Osteocyte (in vitro differentiated cells): ENCODE data around the gene CRTAC1. TPM values are rescaled to one million over a fixed set of nuclear protein-coding genes. Genes with fewer than 3 reads are reported as not detected.

Experiments used
- DNase-seq: peaks from one replicate; pipeline ENCODE4 v3.0.0; 2021; ENCODE audit warnings: mixed read lengths; ENCODE audit not compliant: unreplicated experiment; ENCODE audit errors: extremely low spot score
- H3K27ac Mint-ChIP-seq: one replicate; pipeline ENCODE4 v1.8.0; 2021; ENCODE audit warnings: mild to moderate bottlenecking, mixed read lengths; ENCODE audit not compliant: unreplicated experiment
- H3K27me3 Mint-ChIP-seq: one replicate; pipeline ENCODE4 v1.8.0; 2021; ENCODE audit warnings: mixed read lengths; ENCODE audit not compliant: unreplicated experiment
- H3K36me3 Mint-ChIP-seq: one replicate; pipeline ENCODE4 v1.8.0; 2021; ENCODE audit warnings: mixed read lengths; ENCODE audit not compliant: unreplicated experiment
- H3K4me1 Mint-ChIP-seq: one replicate; pipeline ENCODE4 v1.8.0; 2021; ENCODE audit warnings: mixed read lengths; ENCODE audit not compliant: unreplicated experiment
- H3K4me3 Mint-ChIP-seq: one replicate; pipeline ENCODE4 v1.8.0; 2021; ENCODE audit warnings: mild to moderate bottlenecking, moderate library complexity, mixed read lengths; ENCODE audit not compliant: unreplicated experiment
- H3K9me3 Mint-ChIP-seq: one replicate; pipeline ENCODE4 v1.8.0; 2021; ENCODE audit warnings: mixed read lengths; ENCODE audit not compliant: unreplicated experiment
- total RNA-seq: library from RNA; stranded (reverse); gene quantifications from 2 replicates; pipeline ENCODE4 v1.2.1, GENCODE V29; 2021
- TF ChIP-seq, protein P1 (sequence below): fragments of 200-600 bp; sonication (generic); IDR thresholded peaks from 2 replicates; pipeline ENCODE4 v1.5.0; 2021; ENCODE audit warnings: antibody characterized with exemption, mild to moderate bottlenecking, moderate library complexity

Gene CRTAC1
- total RNA-seq, 1 donor from 2014 or later: 0.16 TPM

DNA sequence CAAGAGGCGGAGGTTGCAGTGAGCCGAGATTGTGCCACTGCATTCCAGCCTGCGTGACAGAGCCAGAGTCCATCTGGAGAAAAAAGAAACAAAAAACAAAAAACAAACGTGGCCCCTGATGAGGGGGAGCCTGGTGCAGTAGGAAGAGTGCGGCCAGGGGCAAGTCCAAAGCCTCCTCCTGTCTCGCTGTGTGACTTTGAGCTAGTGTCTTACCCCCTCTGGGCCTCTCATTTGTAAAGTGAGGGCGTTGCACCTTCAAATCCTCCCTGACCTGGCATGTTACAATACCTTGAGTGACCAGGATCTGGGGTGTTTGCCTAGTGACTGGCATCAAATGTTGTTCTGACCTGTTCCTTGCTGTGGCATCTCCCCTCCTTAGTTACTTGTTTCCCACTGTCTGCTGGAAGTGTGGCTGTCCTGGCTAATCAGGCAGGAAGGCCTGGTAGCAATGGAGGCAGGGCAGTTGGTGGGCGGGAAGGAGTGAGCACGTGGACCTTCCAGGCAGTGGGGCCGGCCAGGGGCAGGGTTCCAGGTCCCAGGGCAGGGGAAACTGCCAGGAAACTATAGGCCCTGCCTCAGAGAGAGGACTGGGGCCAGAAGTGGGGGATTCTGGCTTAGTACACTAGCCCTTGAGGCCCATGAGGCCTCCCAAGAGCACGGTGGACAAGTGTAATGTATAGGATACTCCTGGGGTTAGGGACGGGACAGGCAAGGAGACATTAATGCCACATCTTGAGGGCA lies 205.2 kb downstream of the CRTAC1 start:
- no peak overlapping the region for H3K27ac Mint-ChIP-seq
- H3K4me3 Mint-ChIP-seq: no peak overlapping the region
- no peaks in the 10 kb centered on the region for H3K9me3 Mint-ChIP-seq
- TF ChIP-seq, protein P1, sequence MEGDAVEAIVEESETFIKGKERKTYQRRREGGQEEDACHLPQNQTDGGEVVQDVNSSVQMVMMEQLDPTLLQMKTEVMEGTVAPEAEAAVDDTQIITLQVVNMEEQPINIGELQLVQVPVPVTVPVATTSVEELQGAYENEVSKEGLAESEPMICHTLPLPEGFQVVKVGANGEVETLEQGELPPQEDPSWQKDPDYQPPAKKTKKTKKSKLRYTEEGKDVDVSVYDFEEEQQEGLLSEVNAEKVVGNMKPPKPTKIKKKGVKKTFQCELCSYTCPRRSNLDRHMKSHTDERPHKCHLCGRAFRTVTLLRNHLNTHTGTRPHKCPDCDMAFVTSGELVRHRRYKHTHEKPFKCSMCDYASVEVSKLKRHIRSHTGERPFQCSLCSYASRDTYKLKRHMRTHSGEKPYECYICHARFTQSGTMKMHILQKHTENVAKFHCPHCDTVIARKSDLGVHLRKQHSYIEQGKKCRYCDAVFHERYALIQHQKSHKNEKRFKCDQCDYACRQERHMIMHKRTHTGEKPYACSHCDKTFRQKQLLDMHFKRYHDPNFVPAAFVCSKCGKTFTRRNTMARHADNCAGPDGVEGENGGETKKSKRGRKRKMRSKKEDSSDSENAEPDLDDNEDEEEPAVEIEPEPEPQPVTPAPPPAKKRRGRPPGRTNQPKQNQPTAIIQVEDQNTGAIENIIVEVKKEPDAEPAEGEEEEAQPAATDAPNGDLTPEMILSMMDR: no peak
- peaks cover 25% of the 10 kb centered on the region for H3K4me1 Mint-ChIP-seq
- H3K27me3 Mint-ChIP-seq: no peaks in the 10 kb centered on the region
- no peaks in the 10 kb centered on the region for H3K36me3 Mint-ChIP-seq
- DNase-seq: no peak

GRCh38 chr10:97823734-97824133 lies 206.7 kb downstream of the CRTAC1 start:
- Mint-ChIP-seq H3K4me1 (peaks cover 15% of the 10 kb centered on the region), H3K4me3 (no peak overlapping the region), H3K27ac (no peak overlapping the region), H3K27me3 (peaks cover 4% of the 10 kb centered on the region), H3K36me3 (no peaks in the 10 kb centered on the region), H3K9me3 (no peaks in the 10 kb centered on the region)
- no peak for DNase-seq
- TF ChIP-seq, protein P1: no peak

DNA sequence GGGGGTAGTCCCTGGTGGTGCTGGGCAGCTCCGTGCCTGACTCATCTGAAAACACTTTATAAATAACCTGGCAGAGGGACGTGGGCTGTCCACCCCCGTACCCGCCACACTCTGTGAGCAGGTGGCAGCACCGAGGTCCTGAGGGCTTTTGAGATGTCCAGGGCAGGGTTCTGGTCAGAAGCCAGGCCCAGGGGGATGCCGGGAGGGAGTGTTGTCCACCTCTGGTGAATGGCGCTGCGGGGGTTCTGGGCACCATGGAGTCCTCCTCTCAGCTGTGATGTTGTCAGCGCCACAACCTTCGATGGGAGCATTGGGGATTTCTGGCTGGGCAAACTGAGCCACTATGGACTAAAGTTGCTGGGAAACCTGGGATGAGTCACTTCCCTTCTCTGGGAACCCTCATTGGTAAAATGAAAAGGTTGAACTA lies 208.1 kb downstream of the CRTAC1 start:
- Mint-ChIP-seq H3K4me3 (no peak overlapping the region), H3K9me3 (no peaks in the 10 kb centered on the region), H3K27ac (no peak overlapping the region), H3K4me1 (peaks cover 2% of the 10 kb centered on the region), H3K36me3 (no peaks in the 10 kb centered on the region), H3K27me3 (peaks cover 11% of the 10 kb centered on the region)
- TF ChIP-seq, protein P1: no peak
- DNase-seq: no peak

GRCh38 chr10:97821308-97822038 lies 208.9 kb downstream of the CRTAC1 start:
- no peaks in the 10 kb centered on the region for H3K36me3 Mint-ChIP-seq
- no peak overlapping the region for H3K27ac Mint-ChIP-seq
- no peak for DNase-seq
- H3K4me3 Mint-ChIP-seq: no peak overlapping the region
- no peaks in the 10 kb centered on the region for H3K9me3 Mint-ChIP-seq
- H3K27me3 Mint-ChIP-seq: peaks cover 11% of the 10 kb centered on the region
- TF ChIP-seq, protein P1: no peak
- peaks cover 2% of the 10 kb centered on the region for H3K4me1 Mint-ChIP-seq

DNA sequence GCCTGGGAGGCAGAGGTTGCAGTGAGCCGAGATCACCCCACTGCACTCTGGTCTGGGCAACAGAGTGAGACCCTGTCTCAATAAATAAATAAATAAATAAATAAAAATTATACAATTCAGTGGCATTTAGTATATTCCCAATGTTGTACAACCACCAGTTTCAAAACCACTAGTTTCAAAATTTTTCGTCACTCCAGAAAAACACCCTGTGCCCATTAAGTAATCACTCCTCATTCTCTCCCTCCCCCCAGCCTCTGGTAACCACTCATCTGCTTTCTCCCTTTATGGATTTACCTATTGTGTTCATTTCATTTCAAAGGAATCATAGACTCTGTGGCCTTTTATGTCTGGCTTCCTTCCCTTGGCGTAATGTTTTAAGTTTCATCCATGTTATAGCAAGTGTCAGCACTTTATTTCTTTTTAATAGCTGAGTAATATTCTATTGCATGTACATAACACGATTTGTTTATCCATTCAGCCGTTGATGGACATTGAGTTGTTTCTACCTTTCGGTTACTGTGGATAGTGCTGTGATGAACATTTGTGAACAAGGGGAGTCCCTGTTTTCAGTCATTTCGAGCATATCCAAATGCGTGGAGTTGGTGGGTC lies 210.2 kb downstream of the CRTAC1 start:
- no peak for DNase-seq
- H3K4me3 Mint-ChIP-seq: no peak overlapping the region
- TF ChIP-seq, protein P1: no peak
- no peaks in the 10 kb centered on the region for H3K9me3 Mint-ChIP-seq
- no peaks in the 10 kb centered on the region for H3K36me3 Mint-ChIP-seq
- no peak overlapping the region for H3K27ac Mint-ChIP-seq
- peaks cover 2% of the 10 kb centered on the region for H3K4me1 Mint-ChIP-seq
- H3K27me3 Mint-ChIP-seq: peaks cover 11% of the 10 kb centered on the region
